ENCODE measurements around the gene ACP7. TPM values are rescaled to one million over a fixed set of nuclear protein-coding genes. Genes with fewer than 3 reads are reported as not detected.

Gene ACP7
- total RNA-seq, 1 experiment from 2014 or later: 0.15 TPM

GRCh38 chr19:39074205-39074692 is 9.9 kb upstream of the ACP7 start:
- Histone ChIP-seq H3K4me2 (ENCODE audit: insufficient read depth, insufficient read length, low read length) (no peak overlapping the region), H3K9me3 (ENCODE audit: control insufficient read depth, low read depth, low read length) (no peaks in the 10 kb centered on the region), H4K91ac (ENCODE audit: insufficient read length, low read depth, low read length) (no peak overlapping the region), H3K79me2 (ENCODE audit: insufficient read depth, low read length) (no peaks in the 10 kb centered on the region), H3K56ac (ENCODE audit: insufficient read length, low read depth, low read length) (no peak overlapping the region), H2AFZ (ENCODE audit: low read length) (no peak overlapping the region), H4K5ac (ENCODE audit: insufficient read length, low read depth, low read length) (no peak overlapping the region), H3K14ac (ENCODE audit: insufficient read depth, low read length) (no peak overlapping the region), H3K79me1 (ENCODE audit: insufficient read depth, low read depth, low read length, poor library complexity, severe bottlenecking) (no peaks in the 10 kb centered on the region), H3K27ac (ENCODE audit: insufficient read length, low read depth, low read length) (no peak overlapping the region), H2AK5ac (ENCODE audit: insufficient read length, low read length) (no peak overlapping the region), H4K20me1 (ENCODE audit: control insufficient read depth, insufficient read depth, insufficient read length) (no peaks in the 10 kb centered on the region), H3K18ac (ENCODE audit: insufficient read length, low read depth, low read length) (no peak overlapping the region), H2BK120ac (ENCODE audit: low read depth, low read length, poor library complexity, severe bottlenecking) (no peak overlapping the region), H3T11ph (ENCODE audit: low read length) (no peak overlapping the region), H2BK20ac (ENCODE audit: low read depth, low read length, poor library complexity, severe bottlenecking) (no peak overlapping the region), H3K4me1 (ENCODE audit: insufficient read depth, low read length) (no peaks in the 10 kb centered on the region), H3K4ac (ENCODE audit: low read depth, low read length) (no peak overlapping the region), H2BK12ac (ENCODE audit: insufficient read length, low read depth, low read length) (no peak overlapping the region), H2BK15ac (ENCODE audit: low read depth, low read length) (no peak overlapping the region), H4K8ac (replicated peaks; ENCODE audit: insufficient read length, low read depth, low read length) (no peak overlapping the region), H3K23me2 (ENCODE audit: insufficient read length, low read depth, low read length, poor library complexity, severe bottlenecking) (no peaks in the 10 kb centered on the region), H3K9ac (ENCODE audit: extremely low read depth, insufficient read length, low read length) (no peak overlapping the region), H2BK5ac (ENCODE audit: insufficient read length, low read length) (no peak overlapping the region), H3K23ac (ENCODE audit: insufficient read length, low read depth, low read length) (no peak overlapping the region), H3K27me3 (ENCODE audit: insufficient read depth, low read length) (no peaks in the 10 kb centered on the region; the same call in 1 of the 2 replicates)
- WGBS (ENCODE audit: extremely low coverage, insufficient read length, low lambda C conversion rate): no CpG with 5 or more reads among the region's 3 CpGs
- Mint-ChIP-seq H3K27ac (no peak overlapping the region), H3K27me3 (ENCODE audit: low read depth) (peaks cover 25% of the 10 kb centered on the region), H3K9me3 (no peaks in the 10 kb centered on the region; a peak in 1 of 5 replicates), H3K4me1 (peaks cover 0 to 3% of the 10 kb centered on the region in 2 experiments; a peak in 1 of 4 replicates), H3K36me3 (ENCODE audit: insufficient read depth in 1 of 3, low read depth in 3 of 3) (no peaks in the 10 kb centered on the region), H3K4me3 (no peak overlapping the region)
- TF ChIP-seq CTCF (conservative IDR thresholded peaks at IDR 0.05): no peak
- no peak for DNase-seq

Data from H9 (cell line).